Fibroblast of the aortic adventitia (primary cell): ENCODE results near the gene GOLGA7B. TPM values are rescaled to one million over a fixed set of nuclear protein-coding genes. Genes with fewer than 3 reads are reported as not detected.

ENCODE experiments used
- DNase-seq: peaks from one replicate; pipeline ENCODE4 v3.0.0-alpha.2; 2010; ENCODE audit warnings: low read depth
- H3K4me3 ChIP-seq: 2 replicates; pipeline ENCODE4 v1.5.1; 2011; ENCODE audit warnings: low read depth, mild to moderate bottlenecking, control low read depth, low read length, moderate library complexity
- total RNA-seq: library from RNA; depleted of rRNA; stranded (reverse); fragments of >200 nt; gene quantifications from 2 replicates; pipeline ENCODE4 v1.2.3, GENCODE V29; 2012; ENCODE audit warnings: low replicate concordance
- TF ChIP-seq, protein P1 (sequence below): IDR thresholded peaks from 2 replicates; pipeline ENCODE4 v1.5.1; 2011; ENCODE audit warnings: mild to moderate bottlenecking, low read length, control low read depth, inconsistent platforms; ENCODE audit not compliant: insufficient read depth

Gene GOLGA7B
- total RNA-seq, 1 donor: not detected

DNA sequence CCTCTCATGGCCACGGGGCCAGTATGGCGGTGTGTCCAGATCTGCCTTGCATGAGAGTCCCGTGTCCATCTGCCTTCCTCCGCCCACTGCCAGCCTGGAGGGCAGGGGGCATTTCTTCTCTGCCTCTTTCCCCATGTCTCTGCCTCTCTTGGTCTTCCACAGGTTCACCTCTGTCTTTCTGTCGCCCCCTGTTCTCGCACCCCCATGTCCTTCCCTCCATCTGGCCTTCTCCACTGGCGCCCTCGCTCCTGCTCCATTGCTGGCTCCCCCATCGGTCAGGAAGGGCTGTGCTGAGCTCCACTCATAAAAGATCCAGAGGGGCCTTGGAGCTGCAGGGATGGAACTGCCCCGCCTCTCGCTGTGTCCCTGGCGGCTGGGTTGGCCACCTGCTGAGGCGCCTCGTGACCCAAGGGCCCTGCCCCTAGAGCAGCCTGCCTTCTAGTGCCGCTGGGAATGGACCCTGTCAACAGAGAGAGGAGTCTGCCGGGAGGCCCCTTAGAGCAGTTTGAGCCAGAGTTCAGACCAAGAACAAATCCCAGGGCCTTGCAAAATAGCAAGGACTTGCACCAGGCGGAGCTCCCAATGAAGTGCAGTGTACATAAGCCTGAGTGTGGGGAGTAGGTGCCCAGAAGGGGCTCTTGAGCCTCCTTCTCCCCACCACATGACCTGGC lies 42.0 kb downstream of the GOLGA7B start:
- TF ChIP-seq, protein P1, sequence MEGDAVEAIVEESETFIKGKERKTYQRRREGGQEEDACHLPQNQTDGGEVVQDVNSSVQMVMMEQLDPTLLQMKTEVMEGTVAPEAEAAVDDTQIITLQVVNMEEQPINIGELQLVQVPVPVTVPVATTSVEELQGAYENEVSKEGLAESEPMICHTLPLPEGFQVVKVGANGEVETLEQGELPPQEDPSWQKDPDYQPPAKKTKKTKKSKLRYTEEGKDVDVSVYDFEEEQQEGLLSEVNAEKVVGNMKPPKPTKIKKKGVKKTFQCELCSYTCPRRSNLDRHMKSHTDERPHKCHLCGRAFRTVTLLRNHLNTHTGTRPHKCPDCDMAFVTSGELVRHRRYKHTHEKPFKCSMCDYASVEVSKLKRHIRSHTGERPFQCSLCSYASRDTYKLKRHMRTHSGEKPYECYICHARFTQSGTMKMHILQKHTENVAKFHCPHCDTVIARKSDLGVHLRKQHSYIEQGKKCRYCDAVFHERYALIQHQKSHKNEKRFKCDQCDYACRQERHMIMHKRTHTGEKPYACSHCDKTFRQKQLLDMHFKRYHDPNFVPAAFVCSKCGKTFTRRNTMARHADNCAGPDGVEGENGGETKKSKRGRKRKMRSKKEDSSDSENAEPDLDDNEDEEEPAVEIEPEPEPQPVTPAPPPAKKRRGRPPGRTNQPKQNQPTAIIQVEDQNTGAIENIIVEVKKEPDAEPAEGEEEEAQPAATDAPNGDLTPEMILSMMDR: no peak
- no peak for DNase-seq
- H3K4me3 ChIP-seq: no peak overlapping the region

DNA sequence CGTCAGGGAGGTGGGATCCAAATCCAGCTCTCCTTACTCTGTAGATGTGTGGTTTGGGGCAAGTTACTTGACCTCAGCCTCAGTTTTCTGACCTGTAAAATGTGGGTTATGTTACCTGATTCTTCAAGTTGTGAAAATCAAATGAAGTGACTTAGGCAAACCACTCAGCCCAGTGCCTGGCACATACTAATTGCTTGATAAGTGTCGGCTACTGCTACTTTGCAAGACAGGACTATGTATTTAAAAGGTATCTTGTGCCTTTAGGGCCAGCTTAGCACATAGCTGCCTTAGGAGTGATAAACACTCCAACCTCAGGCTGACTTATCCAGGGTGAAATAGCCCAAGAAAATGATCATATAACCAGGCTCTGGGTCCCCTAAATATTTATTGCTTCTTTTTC lies 42.9 kb downstream of the GOLGA7B start:
- no peak for DNase-seq
- TF ChIP-seq, protein P1: no peak
- no peak overlapping the region for H3K4me3 ChIP-seq

DNA sequence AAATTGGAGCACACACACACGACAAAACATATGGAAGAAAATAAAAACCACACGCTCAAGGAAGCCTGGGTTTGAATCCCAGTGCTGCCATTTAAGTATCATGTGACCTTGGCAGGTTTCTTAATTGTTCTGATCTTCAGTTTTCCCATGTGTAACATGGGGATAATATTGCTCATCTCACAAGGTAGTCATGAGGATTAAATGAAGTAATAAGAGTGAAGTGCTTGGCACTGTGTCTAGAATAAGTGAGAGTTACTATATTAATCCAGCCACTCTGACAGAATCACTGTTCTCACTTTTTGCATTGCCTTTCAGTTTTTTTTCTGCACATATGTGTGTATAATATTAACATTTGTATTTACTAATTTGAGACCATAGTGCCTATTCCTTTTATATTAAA lies 43.3 kb downstream of the GOLGA7B start:
- TF ChIP-seq, protein P1: no peak

DNA sequence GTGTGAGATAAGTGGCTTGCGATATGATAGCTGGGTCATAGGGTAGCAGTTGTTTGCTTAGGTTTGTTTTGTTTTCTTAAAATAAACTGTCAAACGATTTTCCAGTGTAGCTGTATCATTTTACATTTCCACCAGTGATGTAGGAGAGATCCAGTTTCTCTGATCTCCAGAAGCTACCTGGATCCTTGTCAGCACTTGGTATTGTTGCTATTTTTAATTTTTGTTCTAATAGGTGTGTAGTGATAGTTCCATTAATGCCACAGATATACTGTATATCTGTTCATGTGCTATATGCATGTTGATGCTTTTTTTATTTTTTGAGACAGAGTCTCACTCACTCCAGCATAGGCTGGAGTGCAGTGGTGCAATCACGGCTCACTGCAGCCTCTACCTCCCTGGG lies 44.4 kb downstream of the GOLGA7B start:
- DNase-seq: no peak
- TF ChIP-seq, protein P1: no peak
- H3K4me3 ChIP-seq: no peak overlapping the region

More for the DNA sequence above, 43.3 kb downstream of the GOLGA7B start:
- DNase-seq: no peak
- no peak overlapping the region for H3K4me3 ChIP-seq

DNA sequence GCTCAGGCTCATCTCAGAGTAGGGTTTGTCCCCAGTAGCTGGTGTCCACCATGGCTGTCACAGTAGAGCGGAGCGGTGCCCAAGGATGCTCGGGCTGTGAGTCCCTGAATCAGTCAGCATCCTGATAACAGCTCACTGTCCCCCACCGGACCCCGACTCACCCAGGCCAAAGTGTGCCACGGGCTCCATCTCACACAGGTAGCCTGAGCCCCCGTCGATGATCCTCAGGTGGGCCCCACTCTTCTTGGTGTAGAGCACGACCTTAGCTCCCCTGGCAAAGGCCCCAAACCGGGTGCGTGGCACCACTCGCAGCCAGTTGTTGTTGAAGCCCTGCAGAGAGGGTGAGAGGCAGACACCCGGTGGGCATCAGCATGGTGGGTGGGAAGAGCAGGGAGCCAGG lies 45.4 kb downstream of the GOLGA7B start:
- TF ChIP-seq, protein P1: no peak
- DNase-seq: no peak

DNA sequence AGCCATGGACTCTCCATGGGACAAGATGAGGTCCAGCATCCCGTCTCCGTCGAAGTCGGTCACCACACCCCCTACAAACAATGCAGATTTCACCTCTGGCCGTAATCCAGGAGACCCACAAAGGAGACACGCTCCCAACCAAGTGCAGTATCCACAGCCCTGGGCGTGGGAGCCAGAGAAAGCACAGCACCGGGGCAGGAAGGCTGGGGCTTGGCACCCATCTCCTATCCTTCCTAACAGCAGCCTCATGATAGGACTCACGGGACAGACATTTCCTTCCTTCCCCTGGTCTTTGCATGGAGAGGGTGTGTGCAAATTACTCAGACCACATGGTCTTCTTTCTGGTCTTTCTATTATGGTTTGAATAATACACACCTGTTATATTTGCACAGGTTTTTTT lies 46.3 kb downstream of the GOLGA7B start:
- TF ChIP-seq, protein P1: no peak
- H3K4me3 ChIP-seq: no peak overlapping the region
- no peak for DNase-seq

More for the DNA sequence above, 45.4 kb downstream of the GOLGA7B start:
- no peak overlapping the region for H3K4me3 ChIP-seq
